Hepatocyte (in vitro differentiated cells): ENCODE data around the gene FXYD5.

Source experiments
- EZH2phosphoT487 ChIP-seq: fragments of 200-600 bp; sonication (generic); IDR thresholded peaks from one replicate; pipeline ENCODE4 v1.6.1; 2018; ENCODE audit warnings: antibody characterized with exemption, mild to moderate bottlenecking, low read depth, moderate library complexity; ENCODE audit not compliant: unreplicated experiment, severe bottlenecking
- TF ChIP-seq, protein P1 (sequence below): fragments of 200-600 bp; sonication (generic); IDR thresholded peaks from 2 replicates; pipeline ENCODE4 v1.5.1; 2016; ENCODE audit warnings: antibody characterized with exemption, mild to moderate bottlenecking; ENCODE audit not compliant: poor library complexity

DNA sequence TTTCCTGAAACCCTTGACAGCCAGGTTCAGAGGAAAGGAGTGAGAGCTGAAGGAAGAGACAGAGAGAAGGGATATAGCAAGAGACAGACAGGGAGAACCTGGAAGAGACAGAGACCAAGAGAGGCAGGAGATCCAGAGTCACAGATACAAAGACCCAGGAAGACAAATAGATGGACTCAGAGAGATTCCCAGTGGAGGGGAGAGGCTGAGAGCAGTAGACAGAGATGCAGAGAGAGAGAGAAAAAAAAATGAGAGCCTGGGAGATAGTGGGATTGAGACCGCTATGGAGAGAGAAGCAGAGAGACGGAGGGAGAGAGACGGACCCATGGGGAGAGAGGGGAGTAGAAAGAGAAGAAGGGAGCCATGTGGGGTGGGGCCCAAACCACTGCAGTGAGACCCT lies 10.7 kb upstream of the FXYD5 start:
- TF ChIP-seq, protein P1, sequence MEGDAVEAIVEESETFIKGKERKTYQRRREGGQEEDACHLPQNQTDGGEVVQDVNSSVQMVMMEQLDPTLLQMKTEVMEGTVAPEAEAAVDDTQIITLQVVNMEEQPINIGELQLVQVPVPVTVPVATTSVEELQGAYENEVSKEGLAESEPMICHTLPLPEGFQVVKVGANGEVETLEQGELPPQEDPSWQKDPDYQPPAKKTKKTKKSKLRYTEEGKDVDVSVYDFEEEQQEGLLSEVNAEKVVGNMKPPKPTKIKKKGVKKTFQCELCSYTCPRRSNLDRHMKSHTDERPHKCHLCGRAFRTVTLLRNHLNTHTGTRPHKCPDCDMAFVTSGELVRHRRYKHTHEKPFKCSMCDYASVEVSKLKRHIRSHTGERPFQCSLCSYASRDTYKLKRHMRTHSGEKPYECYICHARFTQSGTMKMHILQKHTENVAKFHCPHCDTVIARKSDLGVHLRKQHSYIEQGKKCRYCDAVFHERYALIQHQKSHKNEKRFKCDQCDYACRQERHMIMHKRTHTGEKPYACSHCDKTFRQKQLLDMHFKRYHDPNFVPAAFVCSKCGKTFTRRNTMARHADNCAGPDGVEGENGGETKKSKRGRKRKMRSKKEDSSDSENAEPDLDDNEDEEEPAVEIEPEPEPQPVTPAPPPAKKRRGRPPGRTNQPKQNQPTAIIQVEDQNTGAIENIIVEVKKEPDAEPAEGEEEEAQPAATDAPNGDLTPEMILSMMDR: no peak
- TF ChIP-seq EZH2phosphoT487: no peak
